Neural cell (in vitro differentiated cells): Measurements from ENCODE around the gene MARCHF9.

Experiments
- CTCF ChIP-seq: fragments of 450-650 bp; IDR thresholded peaks from 2 replicates; pipeline ENCODE4 v1.5.1; 2014; ENCODE audit warnings: antibody characterized with exemption, mild to moderate bottlenecking, moderate library complexity; ENCODE audit not compliant: poor library complexity, severe bottlenecking
- EZH2 ChIP-seq: fragments of 200-600, 300-800 bp; shearing (Covaris generic), sonication (generic); IDR thresholded peaks from 2 replicates; pipeline ENCODE4 v1.6.1; 2014; ENCODE audit warnings: antibody characterized with exemption, low read length, borderline replicate concordance, mild to moderate bottlenecking; ENCODE audit not compliant: insufficient read depth, poor library complexity, severe bottlenecking
- POLR2AphosphoS5 ChIP-seq: IDR thresholded peaks from 2 replicates; pipeline ENCODE4 v1.6.1; 2012
- REST ChIP-seq: IDR thresholded peaks from 2 replicates; pipeline ENCODE4 v1.6.1; 2012; ENCODE audit warnings: borderline replicate concordance
- TAF1 ChIP-seq: IDR thresholded peaks from 2 replicates; pipeline ENCODE4 v1.6.1; 2012; ENCODE audit warnings: low read depth

- TF ChIP-seq CTCF: no peak
- no peak for TF ChIP-seq REST
- no peak for TF ChIP-seq POLR2AphosphoS5
- no peak for TF ChIP-seq TAF1
- TF ChIP-seq EZH2: no peak
Measured at GRCh38 chr12:57809425-57809824, 54.5 kb downstream of the MARCHF9 start.
